HG02678 (cell line): ENCODE results near the gene ZC3H7B.
"Not testable (repeated sequence)": the region's sequence is repeated elsewhere in the genome, so short reads cannot be mapped to it uniquely, and the experiment has no call there.

Experiments used
- ATAC-seq: cut with Tn5 transposase; IDR thresholded peaks from one replicate; pipeline ENCODE4 v1.9.1; 2021; ENCODE audit warnings: mild to moderate bottlenecking, moderate library complexity; ENCODE audit not compliant: unreplicated experiment

Gene ZC3H7B

DNA sequence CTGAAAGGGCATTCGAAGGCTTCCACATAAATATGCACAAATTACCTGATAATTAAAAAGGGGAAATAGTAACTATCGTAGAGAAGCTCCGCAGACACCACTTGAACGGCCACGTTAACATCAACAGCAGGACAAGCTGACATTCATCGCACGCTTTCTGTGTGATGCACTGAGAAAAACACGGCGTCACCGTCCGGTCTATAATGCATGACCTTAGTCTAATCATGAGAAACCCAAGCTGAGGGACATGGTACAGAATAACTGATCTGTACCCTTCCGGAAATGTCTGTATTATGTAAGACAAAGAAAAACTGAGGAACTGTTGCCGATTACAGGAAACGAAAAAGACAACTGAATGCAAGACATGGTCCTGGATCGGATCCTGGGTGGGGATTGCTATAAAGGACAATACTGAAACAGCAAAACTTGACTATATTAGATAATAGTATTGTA is 14.7 kb upstream of the ZC3H7B start:
- ATAC-seq = peak; percentile 2

DNA sequence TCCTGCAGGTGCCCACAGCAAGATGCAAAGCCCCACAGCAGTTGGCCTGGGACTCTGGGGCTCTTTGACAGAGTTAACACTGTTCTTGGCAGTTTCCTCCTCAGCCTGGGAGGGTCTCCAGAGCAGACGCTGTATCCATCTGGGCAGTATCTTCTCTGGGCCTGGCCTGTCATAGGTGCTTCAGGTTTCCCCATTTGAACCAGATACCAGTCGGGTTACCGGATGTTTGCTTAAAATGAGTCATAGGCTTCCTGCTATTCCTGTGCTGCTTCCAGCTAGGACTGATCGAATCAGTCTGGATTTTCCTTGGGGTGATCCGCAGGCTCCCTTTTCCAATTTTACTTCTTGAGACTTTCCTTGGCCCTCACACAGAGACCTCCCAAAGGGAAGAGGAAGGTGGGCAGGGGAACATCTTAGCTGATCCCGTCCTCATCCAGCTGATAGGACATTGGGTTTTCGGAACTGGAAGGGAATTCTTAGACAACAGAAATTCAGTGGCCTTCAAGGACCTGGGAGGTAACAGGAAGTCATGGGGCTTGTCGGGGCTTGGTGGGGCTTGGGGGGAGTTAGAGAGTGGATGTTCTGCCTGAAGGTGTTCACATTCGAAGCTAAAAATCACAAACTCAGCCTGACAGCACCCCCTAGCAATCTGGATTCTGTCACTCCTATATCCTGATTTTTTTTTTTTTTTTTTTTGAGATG is 12.9 kb upstream of the ZC3H7B start:
- ATAC-seq = no peak

DNA sequence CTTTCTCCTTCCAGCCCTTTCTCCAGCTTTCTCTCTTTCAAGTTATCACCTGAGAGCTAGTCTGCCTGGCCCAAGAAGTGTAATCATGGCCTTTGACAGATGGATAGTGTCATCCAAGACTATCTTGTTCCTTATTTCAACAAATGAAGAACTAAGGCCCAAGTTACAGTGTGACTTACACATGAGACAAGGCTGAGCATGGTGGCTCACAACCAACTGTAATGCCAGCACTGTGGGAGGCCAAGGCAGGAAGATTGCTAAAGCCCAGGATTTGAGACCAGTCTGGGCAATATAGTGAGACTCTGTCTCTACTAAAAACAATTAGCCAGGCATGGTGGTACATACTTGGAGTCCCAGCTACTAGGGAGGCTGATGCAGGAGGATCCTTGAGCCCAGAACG is 11.7 kb upstream of the ZC3H7B start:
- ATAC-seq = no peak

DNA sequence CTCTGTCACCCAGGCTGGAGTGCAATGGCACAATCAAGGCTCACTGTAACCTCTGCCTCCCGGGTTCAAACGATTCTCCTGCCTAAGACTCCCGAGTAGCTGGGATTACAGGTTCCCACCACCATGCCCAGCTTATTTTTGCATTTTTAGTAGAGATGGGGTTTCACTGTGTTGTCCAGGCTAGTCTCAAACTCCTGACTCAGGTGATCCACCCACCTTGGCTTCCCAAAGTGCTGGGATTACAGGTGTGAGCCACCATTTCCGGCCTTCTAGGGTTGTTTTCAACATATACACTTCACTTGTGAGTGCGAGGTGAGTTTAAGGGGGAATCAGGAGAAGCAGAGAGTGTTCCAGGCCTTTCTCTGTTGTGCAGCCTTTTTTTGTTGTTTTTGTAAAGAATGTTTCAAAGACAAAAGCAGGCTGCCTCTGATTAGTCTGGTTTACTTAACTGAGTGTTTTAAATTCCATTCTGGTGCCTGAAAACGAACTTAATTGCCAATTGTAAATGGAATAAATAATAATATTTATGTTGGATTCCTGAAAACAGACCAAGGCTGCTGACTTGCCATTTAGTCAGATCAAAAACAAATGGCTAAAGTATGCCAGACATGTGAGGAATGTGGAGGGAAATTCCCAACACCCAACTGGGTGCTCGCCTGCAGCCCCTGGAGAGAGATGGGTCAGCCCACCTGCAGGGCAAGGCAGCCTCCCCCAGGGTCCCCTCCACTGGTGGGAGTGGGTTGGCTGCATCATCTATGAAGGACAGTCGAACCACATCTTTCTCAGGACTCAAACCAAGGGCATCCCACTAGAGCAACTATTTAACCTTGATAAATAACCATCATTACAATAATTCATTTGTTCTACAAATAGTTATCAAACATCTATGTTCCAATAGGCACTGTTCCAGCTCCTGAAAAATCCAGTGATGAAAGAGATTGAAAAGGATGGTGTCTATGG is 10.8 kb upstream of the ZC3H7B start:
- no peak for ATAC-seq

DNA sequence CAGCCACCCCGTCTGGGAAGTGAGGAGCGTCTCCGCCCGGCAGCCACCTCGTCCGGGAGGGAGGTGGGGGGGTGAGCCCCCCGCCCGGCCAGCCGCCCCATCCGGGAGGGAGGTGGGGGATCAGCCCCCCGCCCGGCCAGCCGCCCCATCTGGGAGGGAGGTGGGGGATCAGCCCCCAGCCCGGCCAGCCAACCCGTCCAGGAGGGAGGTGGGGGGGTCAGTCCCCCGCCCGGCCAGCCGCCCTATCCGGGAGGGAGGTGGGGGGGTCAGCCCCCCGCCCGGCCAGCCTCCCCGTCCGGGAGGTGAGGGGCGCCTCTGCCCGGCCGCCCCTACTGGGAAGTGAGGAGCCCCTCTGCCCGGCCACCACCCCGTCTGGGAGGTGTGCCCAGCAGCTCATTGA is 6.5 kb upstream of the ZC3H7B start:
- not testable (repeated sequence) for ATAC-seq

DNA sequence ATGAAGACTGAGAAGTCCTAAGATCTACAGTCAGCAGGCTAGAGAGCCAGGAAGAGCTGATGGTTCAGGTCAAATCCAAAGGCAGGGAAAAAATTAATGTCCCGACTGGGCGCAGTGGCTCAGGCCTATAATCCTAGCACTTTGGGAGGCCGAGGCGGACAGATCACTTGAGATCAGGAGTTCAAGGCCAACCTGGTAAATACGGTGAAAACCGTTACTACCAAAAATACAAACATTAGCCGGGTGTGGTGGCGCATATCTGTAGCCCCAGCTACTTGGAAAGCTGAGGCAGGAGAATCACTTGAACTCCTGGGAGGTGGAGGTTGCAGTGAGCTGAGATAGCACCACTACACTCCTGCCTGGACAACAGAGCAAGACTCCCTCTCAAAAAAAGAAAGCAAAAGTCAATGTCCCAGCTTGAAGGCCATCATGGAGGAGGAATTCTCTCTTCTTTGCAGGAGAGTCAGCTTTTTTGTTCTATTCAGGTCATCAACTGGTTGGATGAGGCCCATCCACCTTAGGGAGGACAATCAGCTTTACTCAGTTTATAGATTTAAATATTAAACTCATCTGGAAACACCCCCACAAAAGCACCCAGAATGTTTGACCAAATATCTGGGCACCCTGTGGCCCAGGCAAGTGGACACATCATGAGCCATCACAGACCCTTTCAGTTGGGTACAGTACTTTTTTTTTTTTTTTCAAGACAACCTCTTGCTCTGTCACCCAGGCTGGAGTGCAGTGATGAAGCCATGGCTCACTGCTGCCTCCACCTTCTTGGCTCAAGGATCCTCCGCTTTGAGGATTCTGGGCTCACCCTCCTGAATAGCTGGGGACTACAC is 4.3 kb upstream of the ZC3H7B start:
- ATAC-seq = no peak

DNA sequence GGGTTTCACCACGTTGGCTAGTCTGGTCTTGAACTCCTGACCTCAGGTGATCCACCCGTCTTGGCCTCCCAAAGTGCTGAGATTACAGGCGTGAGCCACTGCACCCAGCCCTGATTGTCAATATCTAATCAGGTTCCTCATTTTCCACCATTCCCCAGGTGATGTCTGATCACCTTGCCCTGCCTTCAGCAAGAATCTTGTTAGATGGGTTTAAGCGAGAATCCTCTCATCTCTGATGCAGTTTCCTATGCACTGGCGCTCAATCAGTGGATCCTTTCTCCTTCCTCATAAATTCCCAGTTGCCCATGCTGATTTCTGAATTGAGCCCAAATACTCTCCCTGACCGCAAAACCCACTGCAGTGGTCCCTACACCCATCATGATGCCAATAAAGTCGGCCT is 664 bp upstream of the ZC3H7B start:
- no peak for ATAC-seq

DNA sequence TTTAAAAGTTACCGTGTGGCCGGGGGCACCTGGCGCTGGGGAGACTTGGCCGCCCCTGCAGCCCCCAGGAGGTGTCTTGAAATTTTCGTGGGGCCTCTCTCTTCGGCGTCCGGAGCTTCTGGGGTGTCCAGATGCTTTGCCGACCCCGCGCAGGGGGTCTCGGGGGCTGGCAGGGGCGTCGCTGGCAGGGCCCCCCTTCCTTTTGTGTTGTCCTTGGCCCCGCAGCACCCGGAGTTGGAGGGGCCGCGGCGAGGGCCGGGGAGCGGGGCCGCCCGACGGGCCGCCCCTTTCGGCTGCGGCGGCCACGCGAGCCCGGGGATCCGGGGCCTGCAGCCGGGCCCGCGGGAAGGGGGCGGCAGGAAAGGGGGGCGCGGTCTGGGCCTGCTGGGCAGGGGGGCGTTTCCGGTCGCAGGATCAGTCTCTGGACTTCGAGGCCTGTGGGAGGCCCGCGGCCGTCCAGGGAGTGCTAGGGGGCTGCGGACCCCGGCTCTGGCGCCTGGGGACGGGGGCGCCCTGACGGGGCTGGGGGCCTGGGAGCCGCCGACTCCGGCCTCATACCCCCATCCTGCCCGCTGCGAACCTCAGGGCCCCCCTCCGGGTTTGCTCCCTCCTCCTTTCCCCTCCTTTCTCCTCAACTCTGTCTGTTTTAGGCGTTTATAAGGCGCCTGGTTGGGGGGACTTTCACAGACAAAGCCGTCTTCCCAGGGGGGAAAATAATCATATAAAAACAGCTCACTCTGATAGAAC is 869 bp downstream of the ZC3H7B start:
- no peak for ATAC-seq

DNA sequence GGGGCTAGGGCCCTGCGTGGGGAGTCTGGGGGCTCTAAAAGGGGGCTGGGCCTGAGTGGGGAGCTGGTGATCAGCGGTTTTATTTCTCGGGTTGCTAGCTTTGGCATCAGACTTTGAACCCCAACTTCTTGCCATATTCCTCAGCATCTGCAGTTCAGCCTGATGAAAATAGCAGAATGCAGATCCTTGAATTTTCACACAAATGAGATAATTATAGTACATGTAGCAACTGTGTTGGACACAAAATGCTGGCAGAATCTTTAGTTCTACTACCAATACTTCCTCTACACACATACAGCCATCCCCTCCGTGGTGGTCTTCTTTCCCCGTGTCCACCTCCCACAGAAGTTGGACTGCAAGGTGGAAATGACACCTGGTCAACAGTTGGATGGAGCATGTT is 1.5 kb downstream of the ZC3H7B start:
- no peak for ATAC-seq

DNA sequence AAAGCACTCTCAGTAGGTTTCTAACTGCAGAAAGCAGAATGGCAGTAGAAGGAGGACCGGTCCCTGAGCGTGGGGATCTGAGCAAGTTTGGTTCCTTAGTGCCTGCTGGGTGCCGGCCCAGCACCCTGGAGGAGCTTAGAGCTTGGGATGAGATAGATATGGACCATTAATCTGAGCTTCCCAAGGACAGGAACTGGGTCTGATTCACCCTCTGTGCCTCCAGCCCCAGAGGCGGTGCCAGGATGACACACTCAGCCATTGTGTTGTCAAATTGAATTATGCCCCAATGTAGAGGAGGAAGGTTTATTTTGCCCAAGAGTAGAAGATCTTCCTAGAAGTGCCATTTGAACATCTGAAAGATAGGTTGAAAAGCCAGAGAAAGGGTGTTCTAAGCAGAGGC is 4.3 kb downstream of the ZC3H7B start:
- ATAC-seq = no peak

DNA sequence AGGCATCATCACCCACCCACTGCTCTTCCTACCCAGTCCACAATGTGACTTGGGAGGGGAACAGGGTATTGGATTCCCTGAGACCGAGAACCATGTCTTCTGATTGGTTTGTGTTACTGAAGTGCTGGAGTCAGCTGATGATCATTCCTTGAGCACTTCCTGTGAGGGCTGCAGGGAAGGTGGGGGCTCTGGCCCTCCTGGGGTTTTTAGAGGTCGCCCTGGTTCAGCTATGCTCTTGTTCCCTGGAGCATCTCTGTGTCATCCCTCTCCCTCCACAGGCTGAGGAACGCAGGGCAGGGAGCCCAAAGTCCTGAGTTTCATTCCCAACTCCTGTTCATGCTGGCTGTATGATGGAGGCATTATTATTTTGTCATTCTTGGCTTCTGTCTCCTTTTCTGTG is 6.7 kb downstream of the ZC3H7B start:
- ATAC-seq = no peak

DNA sequence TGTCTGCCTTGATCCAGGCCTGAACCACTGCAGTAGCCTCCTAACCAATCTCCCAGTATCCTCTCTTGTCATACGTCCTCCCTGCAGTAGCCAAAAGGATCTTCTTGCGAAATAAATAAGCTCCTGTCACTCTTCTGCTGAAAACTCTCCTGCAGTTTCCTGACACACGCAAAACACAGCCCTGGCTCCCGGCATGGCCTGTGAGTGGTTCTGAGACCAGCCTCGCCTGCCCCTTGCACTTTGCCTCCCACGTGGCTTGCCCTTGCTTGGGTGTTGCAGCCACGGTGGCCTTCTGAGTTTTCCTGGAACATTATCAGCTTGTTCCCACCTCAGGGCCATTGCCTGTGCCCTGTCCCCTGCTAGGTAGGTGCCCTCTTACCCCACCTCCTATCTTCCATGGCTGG is 7.2 kb downstream of the ZC3H7B start:
- no peak for ATAC-seq

DNA sequence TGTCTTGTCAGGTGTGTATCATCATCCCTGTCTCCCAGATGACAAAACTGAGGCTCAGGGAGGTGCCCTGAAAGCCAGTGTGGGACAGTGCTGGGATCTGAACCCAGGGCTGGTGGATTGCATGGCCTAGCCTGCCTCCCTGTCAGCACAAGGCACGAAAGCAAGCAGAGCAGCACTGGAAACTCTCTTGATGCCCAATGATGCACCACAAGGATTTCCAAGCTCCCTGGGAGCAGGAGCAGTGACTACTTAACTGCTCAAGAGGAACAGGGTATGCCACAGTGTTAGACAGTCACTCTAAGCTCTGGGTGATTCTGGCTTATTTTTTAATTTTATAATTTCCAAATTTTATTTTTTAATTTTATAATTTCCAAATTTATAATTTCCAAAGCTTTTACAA is 9.0 kb downstream of the ZC3H7B start:
- ATAC-seq = no peak

DNA sequence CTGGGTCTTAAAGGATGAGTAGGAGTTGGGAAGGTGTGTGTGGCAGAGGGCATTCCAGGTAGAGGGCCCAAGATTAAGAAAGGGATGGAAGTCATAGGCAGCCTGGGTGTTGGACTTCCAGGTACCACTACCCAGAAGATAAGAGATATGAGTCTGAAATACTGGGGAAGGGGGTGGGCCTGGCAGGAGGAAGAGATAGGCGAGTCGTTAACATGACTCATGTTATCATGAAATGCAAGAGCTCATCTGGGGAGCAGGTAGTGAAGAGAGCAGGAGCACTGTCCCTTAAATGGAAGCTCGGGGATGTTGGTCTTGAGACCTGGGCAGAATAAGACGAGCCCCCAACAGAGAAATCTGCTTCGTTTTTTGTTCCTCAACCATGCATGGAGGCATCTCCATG is 10.2 kb downstream of the ZC3H7B start:
- ATAC-seq = no peak

DNA sequence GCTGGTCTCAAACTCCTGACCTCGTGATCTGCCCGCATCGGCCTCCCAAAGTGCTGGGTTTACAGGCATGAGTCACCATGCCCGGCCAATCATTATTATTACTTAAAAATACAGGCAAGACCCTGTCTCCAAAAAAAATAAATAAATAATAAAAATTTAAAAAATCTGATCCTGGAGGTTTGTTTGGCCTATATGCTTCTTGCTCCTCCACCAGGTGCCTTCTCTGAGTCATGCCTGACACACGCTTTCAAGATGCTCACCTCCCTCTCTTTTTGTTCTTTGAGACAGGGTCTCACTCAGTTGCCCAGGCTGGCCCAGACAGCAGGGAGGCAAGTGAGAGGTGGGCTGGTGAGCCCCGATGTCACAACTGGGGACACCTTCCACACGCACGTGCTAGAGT is 13.5 kb downstream of the ZC3H7B start:
- no peak for ATAC-seq

DNA sequence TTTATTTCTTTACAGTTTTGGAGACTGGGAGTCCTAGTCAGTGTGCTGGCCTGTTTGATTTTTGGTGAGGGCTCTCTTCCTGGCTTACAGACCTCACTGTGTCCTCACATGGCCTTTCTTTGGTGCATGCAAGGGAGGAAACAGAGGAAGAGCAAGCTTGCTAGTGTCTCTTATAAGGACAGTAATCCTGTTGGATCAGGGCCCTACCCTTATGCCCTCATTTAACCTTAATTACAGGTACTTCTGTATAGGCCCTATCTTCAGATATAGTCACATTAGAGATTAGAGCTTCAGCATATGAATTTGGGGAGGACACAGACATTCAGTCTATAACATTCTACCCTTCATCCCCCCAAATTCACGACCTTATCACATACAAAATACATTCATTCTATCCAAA is 14.3 kb downstream of the ZC3H7B start:
- no peak for ATAC-seq

DNA sequence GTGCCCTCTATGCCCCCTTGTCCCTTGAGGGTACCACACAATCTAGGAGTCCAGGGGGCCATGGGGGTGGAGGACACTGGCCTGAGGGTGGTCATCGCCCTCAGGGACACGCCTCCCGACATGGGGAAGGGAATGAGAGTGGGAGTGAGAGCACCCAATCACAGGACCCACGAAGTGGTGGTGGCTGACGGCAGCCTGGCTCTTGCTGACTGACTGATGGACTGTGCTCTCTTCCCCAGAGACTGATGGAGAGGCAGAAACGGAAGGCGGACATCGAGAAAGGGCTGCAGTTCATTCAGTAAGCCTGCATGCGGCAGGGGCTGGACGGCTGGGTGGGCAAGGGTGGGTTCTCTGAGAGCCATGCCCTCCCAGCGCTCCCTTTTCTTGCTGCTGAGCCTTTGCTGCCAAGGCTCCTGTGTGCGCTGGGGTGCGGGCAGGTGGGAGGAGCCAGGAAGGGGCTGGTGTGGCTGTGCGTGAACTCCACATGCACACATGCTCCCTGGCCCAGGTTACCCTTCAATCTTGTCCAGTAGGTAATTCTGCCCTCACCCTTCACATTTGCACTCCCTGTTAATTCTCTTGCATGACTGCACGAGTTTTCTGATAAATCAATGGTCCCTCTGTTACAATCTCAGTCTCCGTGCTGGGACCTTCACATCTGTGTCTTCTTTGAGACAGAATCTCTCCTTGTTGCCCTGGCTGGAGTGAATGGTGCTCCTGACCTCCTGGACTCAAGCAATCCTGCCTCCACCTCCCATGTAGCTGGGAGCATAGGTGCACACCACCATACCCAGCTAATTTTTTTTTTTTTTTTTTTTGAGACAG is 19.3 kb downstream of the ZC3H7B start:
- ATAC-seq = no peak

DNA sequence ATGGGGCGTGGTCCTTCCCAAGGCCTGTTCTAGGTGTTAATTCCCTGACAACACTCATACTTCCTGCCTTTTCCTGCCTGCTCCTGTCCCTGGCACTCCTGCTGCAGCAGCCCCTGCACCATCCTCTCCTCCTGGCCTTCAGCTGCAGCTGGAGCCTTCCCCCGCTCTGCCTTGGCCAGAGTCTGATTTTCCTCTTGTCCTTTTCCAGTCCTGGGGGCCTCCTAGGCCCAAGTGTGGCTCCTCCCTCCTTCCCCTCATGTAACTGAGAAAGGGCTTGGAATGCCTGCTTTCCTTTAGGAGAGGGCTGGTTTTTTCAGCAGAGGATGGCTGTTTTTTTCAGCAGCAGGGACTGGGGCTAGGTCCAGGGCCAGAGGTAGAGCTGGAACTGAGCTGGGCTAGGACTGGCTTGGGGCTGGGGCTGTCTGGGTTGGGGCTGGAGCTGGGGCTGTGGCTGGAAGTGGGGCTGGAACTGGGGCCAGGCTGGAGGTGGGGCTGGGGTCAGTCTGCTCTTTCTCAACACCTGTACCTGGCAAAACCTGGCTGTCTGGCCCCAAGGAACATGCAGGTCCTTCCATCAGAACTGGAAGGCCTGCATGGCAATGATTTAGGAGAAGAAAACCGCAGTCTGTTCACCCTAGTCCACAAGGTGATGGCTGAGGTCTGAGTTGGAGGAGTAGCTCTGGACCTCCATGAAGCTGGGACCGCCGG is 23.6 kb downstream of the ZC3H7B start:
- no peak for ATAC-seq

DNA sequence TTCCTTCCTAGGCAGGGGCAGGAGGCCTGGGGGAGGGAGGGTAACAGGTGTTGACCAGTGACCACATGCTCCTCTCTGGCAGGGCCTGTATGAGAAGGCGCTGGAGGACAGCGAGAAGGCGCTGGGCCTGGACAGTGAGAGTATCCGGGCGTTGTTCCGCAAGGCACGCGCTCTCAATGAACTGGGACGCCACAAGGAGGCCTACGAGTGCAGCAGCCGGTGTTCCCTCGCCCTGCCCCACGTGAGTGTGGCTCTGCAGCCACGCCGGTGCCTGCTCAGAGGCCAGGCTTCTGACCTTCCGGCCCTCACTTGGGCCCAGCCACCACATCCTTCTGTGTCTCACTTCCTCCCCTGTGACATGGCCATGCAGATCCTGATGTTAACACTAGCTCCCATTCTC is 25.8 kb downstream of the ZC3H7B start:
- no peak for ATAC-seq
